MM.1S (cell line): Measurements from ENCODE around the gene SPATA17.

Experiments used
- DNase-seq: peaks from one replicate; pipeline ENCODE4 v3.0.0-alpha.2; 2015
- H2AFZ ChIP-seq: fragments of 300-600 bp; sonication (generic); 2 replicates; pipeline ENCODE4 v1.6.0; 2016; ENCODE audit warnings: antibody characterized with exemption, low read length
- H3F3A ChIP-seq: fragments of 300-600 bp; sonication (generic); 2 replicates; pipeline ENCODE4 v1.6.1; 2016; ENCODE audit warnings: mild to moderate bottlenecking, antibody characterized with exemption, low read length, moderate library complexity, mixed read lengths; ENCODE audit not compliant: insufficient read depth
- H3K27ac ChIP-seq: fragments of 300-600 bp; sonication (generic); 2 replicates; pipeline ENCODE4 v1.5.1; 2016; ENCODE audit warnings: mild to moderate bottlenecking, low read length
- H3K27me3 ChIP-seq: fragments of 300-600 bp; sonication (generic); replicated peaks from 2 replicates; pipeline ENCODE4 v1.6.0; 2016; ENCODE audit warnings: low read length; ENCODE audit not compliant: insufficient read depth
- H3K36me3 ChIP-seq: fragments of 300-600 bp; sonication (generic); replicated peaks from 2 replicates; pipeline ENCODE4 v1.6.1; 2016; ENCODE audit warnings: mild to moderate bottlenecking, low read length, mixed read lengths; ENCODE audit not compliant: insufficient read depth
- H3K4me1 ChIP-seq: fragments of 300-600 bp; sonication (generic); 2 replicates; pipeline ENCODE4 v1.6.1; 2016; ENCODE audit warnings: low read length, mixed read lengths
- H3K4me2 ChIP-seq: fragments of 300-600 bp; sonication (generic); 2 replicates; pipeline ENCODE4 v1.6.0; 2016; ENCODE audit warnings: low read depth, low read length
- H3K4me3 ChIP-seq: fragments of 300-600 bp; sonication (generic); 2 replicates; pipeline ENCODE4 v1.5.1; 2016; ENCODE audit warnings: low read length, mixed read lengths
- H3K79me2 ChIP-seq: fragments of 300-600 bp; sonication (generic); 2 replicates; pipeline ENCODE4 v1.6.1; 2016; ENCODE audit warnings: mixed run types, low read length, mixed read lengths
- H3K9ac ChIP-seq: fragments of 300-600 bp; sonication (generic); 2 replicates; pipeline ENCODE4 v1.6.1; 2016; ENCODE audit warnings: low read length, mixed read lengths
- H3K9me2 ChIP-seq: fragments of 300-600 bp; sonication (generic); replicated peaks from 2 replicates; pipeline ENCODE4 v1.6.1; 2016; ENCODE audit warnings: mild to moderate bottlenecking, low read length, mixed read lengths; ENCODE audit not compliant: insufficient read depth
- H3K9me3 ChIP-seq: fragments of 300-600 bp; sonication (generic); replicated peaks from 2 replicates; pipeline ENCODE4 v1.6.1; 2016; ENCODE audit warnings: mild to moderate bottlenecking, low read length, mixed read lengths; ENCODE audit not compliant: insufficient read depth
- H4K20me1 ChIP-seq: fragments of 300-600 bp; sonication (generic); 2 replicates; pipeline ENCODE4 v1.6.1; 2016; ENCODE audit warnings: mild to moderate bottlenecking, low read length, moderate library complexity, mixed read lengths; ENCODE audit not compliant: insufficient read depth
- CTCF ChIP-seq: fragments of 300-600 bp; sonication (generic); IDR thresholded peaks from 2 replicates; pipeline ENCODE4 v1.5.1; 2016; ENCODE audit warnings: antibody characterized with exemption, low read length, mixed read lengths
- EZH2 ChIP-seq: fragments of 300-600 bp; sonication (generic); optimal IDR thresholded peaks from 2 replicates; pipeline ENCODE3; 2017; ENCODE audit warnings: low read depth, mild to moderate bottlenecking, antibody characterized with exemption, low read length, mixed read lengths
- EZH2phosphoT487 ChIP-seq: fragments of 300-600 bp; sonication (generic); IDR thresholded peaks from 2 replicates; pipeline ENCODE4 v1.6.1; 2018; ENCODE audit warnings: antibody characterized with exemption, low read length

SPATA17 gene

DNA sequence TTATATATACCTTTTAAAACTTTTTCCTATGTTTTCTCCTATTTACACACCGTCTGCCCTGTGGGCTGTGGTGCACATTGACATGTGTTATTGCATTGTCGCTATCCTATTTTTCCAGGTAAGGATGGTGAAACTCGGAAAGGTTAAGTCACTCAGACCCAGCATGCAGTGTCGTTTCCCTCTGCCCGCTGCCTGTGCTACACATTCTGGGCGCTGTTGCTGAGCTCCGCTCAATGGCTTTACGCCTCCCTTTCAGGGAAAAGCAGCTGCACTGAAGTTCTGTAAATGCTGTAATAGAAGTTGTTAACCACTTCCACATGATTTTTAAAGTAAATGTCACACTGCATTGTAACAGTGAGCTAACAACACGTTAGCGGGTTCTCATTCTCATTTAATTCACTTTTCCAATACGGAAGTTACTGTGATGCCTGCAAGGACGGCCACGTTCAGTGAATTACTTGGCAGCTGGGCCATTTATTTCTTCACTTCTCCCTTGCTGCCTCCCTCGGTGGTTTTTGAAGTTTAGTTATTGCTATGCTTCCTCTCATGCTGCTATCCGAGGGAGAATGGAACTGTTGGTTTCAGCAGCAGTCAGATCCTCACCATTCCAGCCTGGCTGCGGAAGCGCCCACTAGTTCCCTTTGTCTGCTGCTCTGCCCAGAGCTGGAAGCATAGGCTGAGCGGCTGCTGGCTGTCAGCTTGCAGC lies 288.7 kb downstream of the SPATA17 start:
- Histone ChIP-seq H3F3A (no peaks in the 10 kb centered on the region), H4K20me1 (no peaks in the 10 kb centered on the region), H3K9me3 (no peaks in the 10 kb centered on the region), H3K27me3 (no peaks in the 10 kb centered on the region), H3K9ac (no peak overlapping the region), H3K9me2 (no peaks in the 10 kb centered on the region), H2AFZ (no peak overlapping the region), H3K79me2 (no peaks in the 10 kb centered on the region), H3K36me3 (no peaks in the 10 kb centered on the region), H3K4me3 (no peak overlapping the region), H3K4me1 (no peaks in the 10 kb centered on the region), H3K4me2 (no peak overlapping the region), H3K27ac (no peak overlapping the region)
- TF ChIP-seq EZH2phosphoT487 (no peak), EZH2 (no peak), CTCF (no peak)
- no peak for DNase-seq
